H1 (cell line): ENCODE data around the gene SLIRP.

Source experiments
- CREB1 ChIP-seq: IDR thresholded peaks from 2 replicates; pipeline ENCODE4 v1.6.1; 2012; ENCODE audit warnings: inconsistent platforms
- CTBP2 ChIP-seq: IDR thresholded peaks from 2 replicates; pipeline ENCODE4 v1.7.0; 2011; ENCODE audit warnings: borderline replicate concordance, mild to moderate bottlenecking, moderate library complexity, mixed read lengths, low read length; ENCODE audit not compliant: insufficient read depth, insufficient read length
- EP300 ChIP-seq, 2 experiments: IDR thresholded peaks; 1 replicate in 1 of 2; 2 replicates in 1 of 2; pipeline ENCODE4 v1.6.1; 2011 to 2012; ENCODE audit warnings: low read depth in 2 of 2, low read length in 2 of 2, mild to moderate bottlenecking in 2 of 2, borderline replicate concordance in 1 of 2, inconsistent platforms in 1 of 2, moderate library complexity in 1 of 2
- MAX ChIP-seq: IDR thresholded peaks from 2 replicates; pipeline ENCODE4 v1.6.1; 2012; ENCODE audit warnings: inconsistent platforms
- POLR2A ChIP-seq, 2 experiments: IDR thresholded peaks; 1 replicate in 1 of 2; 2 replicates in 1 of 2; pipeline ENCODE4 v1.6.1; 2011; ENCODE audit warnings: low read depth in 2 of 2, low read length in 2 of 2, mild to moderate bottlenecking in 2 of 2; ENCODE audit errors: control extremely low read depth in 1 of 2
- RXRA ChIP-seq: IDR thresholded peaks from 2 replicates; pipeline ENCODE4 v1.6.1; 2011; ENCODE audit warnings: low read depth, mild to moderate bottlenecking, low read length, moderate library complexity; ENCODE audit not compliant: insufficient read depth
- TBP ChIP-seq: IDR thresholded peaks from 2 replicates; pipeline ENCODE4 v1.6.1; 2011; ENCODE audit warnings: low read depth, low read length, improper control_type of control experiment
- TF ChIP-seq, protein P1 (sequence below), 3 experiments: IDR thresholded peaks; 1 replicate in 2 of 3; 2 replicates in 1 of 3; pipeline versions ENCODE4 v1.5.1 to v1.6.1; 2011; ENCODE audit warnings: low read length in 3 of 3, mild to moderate bottlenecking in 3 of 3, inconsistent platforms in 2 of 3, low read depth in 1 of 3, moderate library complexity in 1 of 3; ENCODE audit not compliant: insufficient read depth in 1 of 3; ENCODE audit errors: control extremely low read depth in 1 of 3
- TF ChIP-seq, protein P2 (sequence below): IDR thresholded peaks from 2 replicates; pipeline ENCODE4 v1.6.1; 2011; ENCODE audit warnings: low read length, improper control_type of control experiment

GRCh38 chr14:77760381-77761204 is 52.7 kb downstream of the SLIRP start, which contains the start of gene SNW1:
- peak; percentile 49 for TF ChIP-seq TBP
- 0 out of 2 replicates have a peak, but pooled peaks have one; percentile 19 for TF ChIP-seq MAX
- no peak for TF ChIP-seq EP300 (IDR thresholded peaks at IDR 0.05; ENCODE audit: borderline replicate concordance in 1 of 2, low read depth in 2 of 2, low read length in 2 of 2)
- TF ChIP-seq, protein P1, sequence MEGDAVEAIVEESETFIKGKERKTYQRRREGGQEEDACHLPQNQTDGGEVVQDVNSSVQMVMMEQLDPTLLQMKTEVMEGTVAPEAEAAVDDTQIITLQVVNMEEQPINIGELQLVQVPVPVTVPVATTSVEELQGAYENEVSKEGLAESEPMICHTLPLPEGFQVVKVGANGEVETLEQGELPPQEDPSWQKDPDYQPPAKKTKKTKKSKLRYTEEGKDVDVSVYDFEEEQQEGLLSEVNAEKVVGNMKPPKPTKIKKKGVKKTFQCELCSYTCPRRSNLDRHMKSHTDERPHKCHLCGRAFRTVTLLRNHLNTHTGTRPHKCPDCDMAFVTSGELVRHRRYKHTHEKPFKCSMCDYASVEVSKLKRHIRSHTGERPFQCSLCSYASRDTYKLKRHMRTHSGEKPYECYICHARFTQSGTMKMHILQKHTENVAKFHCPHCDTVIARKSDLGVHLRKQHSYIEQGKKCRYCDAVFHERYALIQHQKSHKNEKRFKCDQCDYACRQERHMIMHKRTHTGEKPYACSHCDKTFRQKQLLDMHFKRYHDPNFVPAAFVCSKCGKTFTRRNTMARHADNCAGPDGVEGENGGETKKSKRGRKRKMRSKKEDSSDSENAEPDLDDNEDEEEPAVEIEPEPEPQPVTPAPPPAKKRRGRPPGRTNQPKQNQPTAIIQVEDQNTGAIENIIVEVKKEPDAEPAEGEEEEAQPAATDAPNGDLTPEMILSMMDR (IDR thresholded peaks at IDR 0.05; ENCODE audit: control extremely low read depth in 1 of 3, insufficient read depth in 1 of 3, low read depth in 1 of 3, low read length in 3 of 3) = no peak
- no peak for TF ChIP-seq CTBP2
- TF ChIP-seq RXRA = no peak
- TF ChIP-seq CREB1 = 0 out of 2 replicates have a peak, but pooled peaks have one; percentile 68
- peak; percentile 59 to 79 for TF ChIP-seq POLR2A (IDR thresholded peaks at IDR 0.05; ENCODE audit: control extremely low read depth in 1 of 2, low read depth in 2 of 2, low read length in 2 of 2)
- TF ChIP-seq, protein P2, sequence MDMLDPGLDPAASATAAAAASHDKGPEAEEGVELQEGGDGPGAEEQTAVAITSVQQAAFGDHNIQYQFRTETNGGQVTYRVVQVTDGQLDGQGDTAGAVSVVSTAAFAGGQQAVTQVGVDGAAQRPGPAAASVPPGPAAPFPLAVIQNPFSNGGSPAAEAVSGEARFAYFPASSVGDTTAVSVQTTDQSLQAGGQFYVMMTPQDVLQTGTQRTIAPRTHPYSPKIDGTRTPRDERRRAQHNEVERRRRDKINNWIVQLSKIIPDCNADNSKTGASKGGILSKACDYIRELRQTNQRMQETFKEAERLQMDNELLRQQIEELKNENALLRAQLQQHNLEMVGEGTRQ = no peak
